ENCODE measurements around the gene DUSP22.
A peak's percentile ranks its signal among the peaks of the same experiment; 100 is the strongest.
"Not testable (repeated sequence)": the region's sequence is repeated elsewhere in the genome, so short reads cannot be mapped to it uniquely, and the experiment has no call there.

DUSP22 gene

GRCh38 chr6:291697-292505 is at the start of gene DUSP22:
DUSP22 (plus strand) TSS chr6:292487; CDS start chr6:292540, 53 bp downstream.
- DNase-seq (ENCODE audit: low read depth, low spot score): peak; percentile 49

- no peak for DNase-seq (ENCODE audit: low read depth, low spot score)
These were observed 45.9 kb upstream of the DUSP22 start for GRCh38 chr6:246352-246751.

- no peak for DNase-seq (ENCODE audit: low read depth, low spot score)
These were observed 44.9 kb upstream of the DUSP22 start for GRCh38 chr6:247351-247750.

GRCh38 chr6:248046-248445 is 44.2 kb upstream of the DUSP22 start:
- DNase-seq (ENCODE audit: low read depth, low spot score): not testable (repeated sequence)

GRCh38 chr6:250676-251075 is 41.6 kb upstream of the DUSP22 start:
- no peak for DNase-seq (ENCODE audit: low read depth, low spot score)

GRCh38 chr6:251920-252319 is 40.4 kb upstream of the DUSP22 start:
- no peak for DNase-seq (ENCODE audit: low read depth, low spot score)

- DNase-seq (ENCODE audit: low read depth, low spot score): no peak
These were observed 39.3 kb upstream of the DUSP22 start for GRCh38 chr6:252775-253535.

- no peak for DNase-seq (ENCODE audit: low read depth, low spot score)
These were observed 38.3 kb upstream of the DUSP22 start for GRCh38 chr6:254016-254415.

- DNase-seq (ENCODE audit: low read depth, low spot score): no peak
These were observed 37.1 kb upstream of the DUSP22 start for GRCh38 chr6:255041-255750.

GRCh38 chr6:255751-256083 is 36.6 kb upstream of the DUSP22 start:
- no peak for DNase-seq (ENCODE audit: low read depth, low spot score)

GRCh38 chr6:256169-256568 is 36.1 kb upstream of the DUSP22 start:
- no peak for DNase-seq (ENCODE audit: low read depth, low spot score)

- DNase-seq (ENCODE audit: low read depth, low spot score): no peak
These were observed 35.1 kb upstream of the DUSP22 start for GRCh38 chr6:257031-257725.

- DNase-seq (ENCODE audit: low read depth, low spot score): no peak
These were observed 34.5 kb upstream of the DUSP22 start for GRCh38 chr6:257774-258173.

- DNase-seq (ENCODE audit: low read depth, low spot score): no peak
These were observed 33.0 kb upstream of the DUSP22 start for GRCh38 chr6:259316-259715.

GRCh38 chr6:259901-260508 is 32.3 kb upstream of the DUSP22 start:
- no peak for DNase-seq (ENCODE audit: low read depth, low spot score)

GRCh38 chr6:264626-265025 is 27.7 kb upstream of the DUSP22 start:
- no peak for DNase-seq (ENCODE audit: low read depth, low spot score)

GRCh38 chr6:268394-268935 is 23.8 kb upstream of the DUSP22 start:
- no peak for DNase-seq (ENCODE audit: low read depth, low spot score)

- no peak for DNase-seq (ENCODE audit: low read depth, low spot score)
These were observed 18.7 kb upstream of the DUSP22 start for GRCh38 chr6:273551-274058.

- DNase-seq (ENCODE audit: low read depth, low spot score): no peak
These were observed 14.5 kb upstream of the DUSP22 start for GRCh38 chr6:277746-278145.

GRCh38 chr6:278494-278893 is 13.8 kb upstream of the DUSP22 start:
- DNase-seq (ENCODE audit: low read depth, low spot score): no peak

Data from activated CD4-positive, CD25-positive, alpha-beta regulatory T cell treated with anti-CD3 and anti-CD28 coated beads, Interleukin-2, amount 50 U/mL, for 16 hours (primary cell).